H1 (cell line): ENCODE measurements around the gene WLS. TPM values are rescaled to one million over a fixed set of nuclear protein-coding genes. Genes with fewer than 3 reads are reported as not detected.

Experiments used
- CTCF ChIA-PET: fragments of 300-600 bp; sonication (Branson Sonifier 250); formaldehyde crosslinking; loops from one replicate; lab custom pipeline; 2021; ENCODE audit not compliant: partially characterized antibody; lab: Charles Lee
- POLR2A ChIA-PET: fragments of 300-600 bp; sonication (Branson Sonifier 250); formaldehyde crosslinking; loops from one replicate; lab custom pipeline; 2021; ENCODE audit warnings: inconsistent platforms; ENCODE audit not compliant: partially characterized antibody; lab: Charles Lee
- DNase-seq, 2 experiments: peaks; one replicate each; pipeline versions ENCODE4 v3.0.0 to v3.0.0-alpha.2; 2010 to 2022; ENCODE audit warnings: low spot score in 2 of 2, low read depth in 1 of 2, mixed read lengths in 1 of 2
- FAIRE-seq: peaks from 2 replicates; lab custom pipeline; 2011; peaks lifted over from hg19 to GRCh38; lab: Jason Lieb, UNC
- H2AFZ ChIP-seq: 2 replicates; pipeline ENCODE4 v1.8.1; 2012; ENCODE audit warnings: low read length, inconsistent platforms
- H2AK5ac ChIP-seq: 2 replicates; pipeline ENCODE4 v1.6.1; 2013; ENCODE audit warnings: low read depth, low read length
- H2BK120ac ChIP-seq: replicated peaks from 2 replicates; pipeline ENCODE3; 2013; ENCODE audit warnings: low read depth, low read length, inconsistent platforms
- H2BK12ac ChIP-seq: 2 replicates; pipeline ENCODE4 v1.6.1; 2013; ENCODE audit warnings: low read depth, low read length
- H2BK15ac ChIP-seq: 2 replicates; pipeline ENCODE4 v1.6.1; 2013; ENCODE audit warnings: low read length
- H2BK20ac ChIP-seq: 2 replicates; pipeline ENCODE4 v1.6.1; 2013; ENCODE audit warnings: low read length
- H2BK5ac ChIP-seq: 2 replicates; pipeline ENCODE4 v1.6.1; 2013; ENCODE audit warnings: low read depth, low read length
- H3K14ac ChIP-seq: 2 replicates; pipeline ENCODE4 v1.6.1; 2013; ENCODE audit warnings: inconsistent platforms; ENCODE audit not compliant: insufficient read length
- H3K18ac ChIP-seq: 2 replicates; pipeline ENCODE4 v1.6.1; 2013; ENCODE audit warnings: low read length; ENCODE audit errors: extremely low read depth
- H3K23ac ChIP-seq: 2 replicates; pipeline ENCODE4 v1.6.1; 2013; ENCODE audit warnings: inconsistent platforms; ENCODE audit not compliant: insufficient read length
- H3K23me2 ChIP-seq: 2 replicates; pipeline ENCODE4 v1.6.1; 2013; ENCODE audit warnings: low read depth, low read length
- H3K27ac ChIP-seq: 2 replicates; pipeline ENCODE4 v1.6.1; 2011; ENCODE audit warnings: low read depth, low read length, inconsistent platforms
- H3K27me3 ChIP-seq, 4 experiments: replicated peaks in 1 of 4; 1 replicate in 1 of 4; 2 replicates in 3 of 4; pipeline versions ENCODE4 v1.6.1 to v1.8.1; 2011 to 2013; ENCODE audit warnings: low read length in 3 of 4, mild to moderate bottlenecking in 3 of 4, inconsistent platforms in 2 of 4, mixed read lengths in 2 of 4, moderate library complexity in 1 of 4; ENCODE audit not compliant: control insufficient read depth in 3 of 4, insufficient read depth in 3 of 4; ENCODE audit errors: extremely low read depth in 1 of 4
- H3K36me3 ChIP-seq, 4 experiments: 2 replicates each; pipeline versions ENCODE4 v1.6.1 to v1.8.1; 2011 to 2013; ENCODE audit warnings: mild to moderate bottlenecking in 4 of 4, low read length in 3 of 4, moderate library complexity in 2 of 4, control low read depth in 1 of 4, inconsistent platforms in 1 of 4; ENCODE audit not compliant: insufficient read depth in 4 of 4, control insufficient read depth in 2 of 4
- H3K4ac ChIP-seq: replicated peaks from 2 replicates; pipeline ENCODE3; 2013; ENCODE audit warnings: low read length, low read depth, mixed read lengths, inconsistent platforms; ENCODE audit not compliant: insufficient read length
- H3K4me1 ChIP-seq, 4 experiments: replicated peaks in 1 of 4; 1 replicate in 1 of 4; 2 replicates in 3 of 4; pipeline versions ENCODE4 v1.6.1 to v1.8.1; 2011 to 2013; ENCODE audit warnings: low read length in 3 of 4, inconsistent platforms in 2 of 4, mixed read lengths in 1 of 4; ENCODE audit not compliant: insufficient read depth in 4 of 4, control insufficient read depth in 3 of 4
- H3K4me2 ChIP-seq, 2 experiments: 2 replicates each; pipeline versions ENCODE4 v1.6.1 to v1.8.1; 2011 to 2013; ENCODE audit warnings: low read depth in 2 of 2, low read length in 2 of 2, control low read depth in 1 of 2, inconsistent platforms in 1 of 2, mild to moderate bottlenecking in 1 of 2; ENCODE audit not compliant: insufficient read depth in 1 of 2
- H3K4me3 ChIP-seq, 4 experiments: fragments of 200-600, 300-600 bp in 1 of 4; sonication (generic), shearing (Covaris generic), sonication (Bioruptor Twin) in 1 of 4; 2 replicates each; pipeline versions ENCODE4 v1.5.1 to v1.8.1; 2011 to 2016; ENCODE audit warnings: low read length in 4 of 4, low read depth in 3 of 4, control low read depth in 2 of 4, inconsistent platforms in 2 of 4, mild to moderate bottlenecking in 2 of 4, mixed read lengths in 1 of 4, moderate library complexity in 1 of 4; ENCODE audit not compliant: insufficient read depth in 2 of 4; ENCODE audit errors: extremely low read depth in 1 of 4
- H3K56ac ChIP-seq: replicated peaks from 2 replicates; pipeline ENCODE3; 2013; ENCODE audit warnings: low read depth, mild to moderate bottlenecking, mixed read lengths, low read length, inconsistent platforms; ENCODE audit not compliant: insufficient read length
- H3K79me1 ChIP-seq: 2 replicates; pipeline ENCODE4 v1.6.1; 2013; ENCODE audit warnings: low read depth, low read length, control low read depth
- H3K79me2 ChIP-seq, 2 experiments: 2 replicates each; pipeline versions ENCODE4 v1.6.1 to v1.8.1; 2012 to 2013; ENCODE audit warnings: low read length in 2 of 2, mild to moderate bottlenecking in 2 of 2, inconsistent platforms in 1 of 2; ENCODE audit not compliant: insufficient read depth in 2 of 2, control insufficient read depth in 1 of 2
- H3K9ac ChIP-seq, 4 experiments: replicated peaks in 1 of 4; 1 replicate in 1 of 4; 2 replicates in 3 of 4; pipeline versions ENCODE4 v1.6.1 to v1.8.1; 2011 to 2013; ENCODE audit warnings: low read depth in 3 of 4, low read length in 3 of 4, control low read depth in 2 of 4, mild to moderate bottlenecking in 2 of 4, moderate library complexity in 2 of 4, inconsistent platforms in 1 of 4; ENCODE audit errors: extremely low read depth in 1 of 4
- H3K9me3 ChIP-seq, 2 experiments: 2 replicates each; pipeline versions ENCODE4 v1.6.1 to v1.8.1; 2012 to 2013; ENCODE audit warnings: mild to moderate bottlenecking in 2 of 2, moderate library complexity in 2 of 2, control low read depth in 1 of 2, inconsistent platforms in 1 of 2, low read depth in 1 of 2, low read length in 1 of 2, mixed read lengths in 1 of 2; ENCODE audit not compliant: insufficient read depth in 2 of 2
- H4K20me1 ChIP-seq, 2 experiments: replicated peaks in 1 of 2; 2 replicates each; pipeline versions ENCODE3 to v1.8.1; 2011 to 2013; ENCODE audit warnings: inconsistent platforms in 2 of 2, low read length in 2 of 2, mild to moderate bottlenecking in 1 of 2; ENCODE audit not compliant: insufficient read depth in 2 of 2, control insufficient read depth in 1 of 2
- H4K5ac ChIP-seq: 2 replicates; pipeline ENCODE4 v1.6.1; 2013; ENCODE audit warnings: low read length, low read depth, mixed read lengths, inconsistent platforms; ENCODE audit not compliant: insufficient read length
- H4K8ac ChIP-seq: 2 replicates; pipeline ENCODE4 v1.8.0; 2013; ENCODE audit warnings: mild to moderate bottlenecking, moderate library complexity, low read length, inconsistent platforms; ENCODE audit not compliant: insufficient read depth; ENCODE audit errors: extremely low read depth
- H4K91ac ChIP-seq: replicated peaks from 2 replicates; pipeline ENCODE3; 2013; ENCODE audit warnings: low read length, mixed read lengths, inconsistent platforms; ENCODE audit not compliant: insufficient read length
- CEBPB ChIP-seq: IDR thresholded peaks from 2 replicates; pipeline ENCODE4 v1.6.1; 2012; ENCODE audit warnings: low read depth, low read length
- CTCF ChIP-seq, 3 experiments: IDR thresholded peaks; 1 replicate in 2 of 3; 2 replicates in 1 of 3; pipeline versions ENCODE4 v1.5.1 to v1.6.1; 2011; ENCODE audit warnings: low read length in 3 of 3, mild to moderate bottlenecking in 3 of 3, inconsistent platforms in 2 of 3, low read depth in 1 of 3, moderate library complexity in 1 of 3; ENCODE audit not compliant: insufficient read depth in 1 of 3; ENCODE audit errors: control extremely low read depth in 1 of 3
- HDAC2 ChIP-seq, 2 experiments: fragments of 300-600 bp in 1 of 2; sonication (generic) in 1 of 2; IDR thresholded peaks; 2 replicates each; pipeline ENCODE4 v1.6.1; 2011 to 2012; ENCODE audit warnings: low read depth in 2 of 2, low read length in 2 of 2, mild to moderate bottlenecking in 2 of 2, moderate library complexity in 2 of 2, borderline replicate concordance in 1 of 2, inconsistent platforms in 1 of 2
- RAD21 ChIP-seq, 2 experiments: IDR thresholded peaks in 1 of 2; conservative IDR thresholded peaks in 1 of 2; 2 replicates each; pipeline ENCODE4 v1.6.1; 2011; ENCODE audit warnings: low read depth in 2 of 2, low read length in 2 of 2, improper control_type of control experiment in 1 of 2, inconsistent platforms in 1 of 2, mild to moderate bottlenecking in 1 of 2, moderate library complexity in 1 of 2
- RNF2 ChIP-seq: fragments of 200-900, 300-1000 bp; sonication (generic); IDR thresholded peaks from 2 replicates; pipeline ENCODE4 v1.7.1; 2016; ENCODE audit warnings: borderline replicate concordance, low read depth, mild to moderate bottlenecking, antibody characterized with exemption, low read length; ENCODE audit not compliant: poor library complexity, severe bottlenecking; ENCODE audit errors: missing control alignments
- TAF7 ChIP-seq: optimal IDR thresholded peaks from 2 replicates; pipeline ENCODE3; 2011; ENCODE audit warnings: low read depth, mild to moderate bottlenecking, inconsistent platforms, low read length, moderate library complexity, borderline replicate concordance
- WGBS, 2 experiments: shearing (Covaris generic) in 1 of 2; methylation state at CpG; one replicate each; pipeline versions ENCODE4 v1.1.6 to v1.1.7; 2013 to 2015; ENCODE audit warnings: low lambda C conversion rate in 2 of 2, mixed read lengths in 2 of 2, inconsistent platforms in 1 of 2, low coverage in 1 of 2, missing lambda C conversion rate in 1 of 2; ENCODE audit not compliant: insufficient replicate concordance in 2 of 2, insufficient coverage in 1 of 2, insufficient read length in 1 of 2; ENCODE audit errors: extremely low coverage in 1 of 2, missing lambda C conversion rate in 1 of 2; 5-methylcytosine and 5-hydroxymethylcytosine counted together
- polyA plus RNA-seq, 7 experiments: library from polyadenylated mRNA; depleted of rRNA in 3 of 7; stranded (reverse) in 5 of 7; unstranded in 2 of 7; fragments of >200 nt in 5 of 7; fragments of 200-250 nt in 2 of 7; gene quantifications; 1 replicate in 5 of 7; 2 replicates in 1 of 7; 4 replicates in 1 of 7; pipeline versions ENCODE4 v1.2.1 to v1.2.3, GENCODE V29; 2011 to 2013; ENCODE audit warnings: missing spikeins in 2 of 7, mixed read lengths in 2 of 7
- total RNA-seq: library from RNA; stranded (reverse); fragmentation: NEBNext Ultra II Directional; extraction: Animal tissue kit (Norgen Biotek cat#: 25700); gene quantifications from 2 replicates; pipeline ENCODE4 v1.2.1, GENCODE V29; 2021

The WLS gene
- total and polyA plus RNA-seq, 2 of the 8 experiments (the other 6 are each of a cell fraction or from before 2014, with no cell fraction given), result 1.2 to 2.7 TPM

GRCh38 chr1:68116643-68117235, 115.6 kb downstream of the WLS start:
- no peaks in the 10 kb centered on the region for H3K23me2 ChIP-seq
- no peaks in the 10 kb centered on the region for H3K79me2 ChIP-seq
- no peaks in the 10 kb centered on the region for H3K27me3 ChIP-seq
- H4K91ac ChIP-seq, result no peak overlapping the region
- no peaks in the 10 kb centered on the region for H3K36me3 ChIP-seq
- no peak overlapping the region for H3K27ac ChIP-seq
- peaks cover 0 to 2% (median 0%) of the 10 kb centered on the region in 4 experiments; a peak in 1 of 7 replicates for H3K4me1 ChIP-seq
- no peaks in the 10 kb centered on the region for H3K9me3 ChIP-seq
- H2AK5ac ChIP-seq, result no peak overlapping the region
- H3K14ac ChIP-seq, result no peak overlapping the region
- no peak overlapping the region for H4K5ac ChIP-seq
- H3K18ac ChIP-seq, result no peak overlapping the region
- DNase-seq, result peak in 1 of 2 experiments; percentile 67
- H3K4me3 ChIP-seq, result no peak overlapping the region
- H2BK20ac ChIP-seq, result no peak overlapping the region
- no peak overlapping the region for H3K23ac ChIP-seq
- no peak overlapping the region for H3K4me2 ChIP-seq
- no peak overlapping the region for H4K8ac ChIP-seq
- no peak overlapping the region for H2BK120ac ChIP-seq
- H2AFZ ChIP-seq, result no peak overlapping the region
- no peaks in the 10 kb centered on the region for H3K79me1 ChIP-seq
- FAIRE-seq, result peak; percentile 71
- H2BK12ac ChIP-seq, result no peak overlapping the region
- ChIA-PET CTCF (interaction anchor here (0.6 to 13.0 kb wide), 66 partner anchors 9 to 1623 kb away, joined by 3 to 202 read pairs (median 5); partner anchors contain the start of genes DEPDC1 and WLS), POLR2A (no interaction called here)
- no peak overlapping the region for H3K4ac ChIP-seq
- H2BK5ac ChIP-seq, result no peak overlapping the region
- H3K9ac ChIP-seq, result no peak overlapping the region
- no peak overlapping the region for H3K56ac ChIP-seq
- no peaks in the 10 kb centered on the region for H4K20me1 ChIP-seq
- TF ChIP-seq TAF7 (no peak), RAD21 (IDR thresholded peaks at IDR 0.05 in 1 of 2, conservative IDR thresholded peaks at IDR 0.05 in 1 of 2; ENCODE audit: low read depth in 2 of 2, low read length in 2 of 2) (peak; percentile 91 to 92), RNF2 (no peak), CTCF (IDR thresholded peaks at IDR 0.05; ENCODE audit: control extremely low read depth in 1 of 3, insufficient read depth in 1 of 3, low read depth in 1 of 3, low read length in 3 of 3) (peak in 2 of 3 experiments; percentile 72 to 76; a peak in 3 of 4 replicates), CEBPB (0 out of 2 replicates have a peak, but pooled peaks have one; percentile 36), HDAC2 (IDR thresholded peaks at IDR 0.05; ENCODE audit: borderline replicate concordance in 1 of 2, low read depth in 2 of 2, low read length in 2 of 2) (no peak)
- no peak overlapping the region for H2BK15ac ChIP-seq
- WGBS, 2 experiments, result 21 to 100% methylated on average over 1 to 3 of the region's 3 CpGs
